GM12878 (cell line): ENCODE measurements around the gene ZNF408. TPM values are rescaled to one million over a fixed set of nuclear protein-coding genes. Genes with fewer than 3 reads are reported as not detected.
A peak's percentile ranks its signal among the peaks of the same experiment; 100 is the strongest.

Experiments
- ATAC-seq: fragments of 200-7000 bp; cut with Tn5 transposase; 3 replicates; pipeline ENCODE4 v1.9.1; 2020; ENCODE audit warnings: mild to moderate bottlenecking, moderate library complexity
- BruUV-seq: library from RNA; stranded (reverse); fragments of 400-500 nt; replicated peaks from 2 replicates; lab custom pipeline; 2021; lab: Mats Ljungman, UMichigan
- CTCF ChIA-PET: fragments of 300-600 bp; sonication (Branson Sonifier 250); formaldehyde crosslinking; extraction: SDS; loops from one replicate; lab custom pipeline; 2021; ENCODE audit warnings: inconsistent platforms; lab: Yijun Ruan, JAX
- POLR2A ChIA-PET: fragments of 350-600 bp; formaldehyde crosslinking; extraction: SDS; loops from one replicate; lab custom pipeline; 2021; ENCODE audit warnings: inconsistent platforms; lab: Charles Lee
- RAD21 ChIA-PET: fragments of 300-600 bp; sonication (Branson Sonifier 250); formaldehyde crosslinking; loops from one replicate; lab custom pipeline; 2023; ENCODE audit warnings: antibody characterized with exemption; ENCODE audit not compliant: unreplicated experiment; lab: Charles Lee
- SMC1A ChIA-PET: fragments of 300-600 bp; sonication (Branson Sonifier 250); formaldehyde crosslinking; loops from one replicate; lab custom pipeline; 2023; ENCODE audit not compliant: unreplicated experiment, uncharacterized antibody; lab: Charles Lee
- DNase-seq: peaks from one replicate; pipeline ENCODE4 v3.0.0-alpha.2; 2011; ENCODE audit warnings: low read depth, low spot score
- FAIRE-seq: peaks from 3 replicates; lab custom pipeline; 2011; peaks lifted over from hg19 to GRCh38; lab: Jason Lieb, UNC
- H2AFZ ChIP-seq: 2 replicates; pipeline ENCODE4 v1.6.0; 2011; ENCODE audit warnings: low read depth, low read length, control low read depth; ENCODE audit not compliant: control insufficient read depth
- H3K27ac ChIP-seq: 2 replicates; pipeline ENCODE4 v1.5.1; 2011; ENCODE audit warnings: control low read depth; ENCODE audit not compliant: control insufficient read depth, insufficient read depth
- H3K27me3 ChIP-seq, 2 experiments: replicated peaks in 1 of 2; 2 replicates each; pipeline versions ENCODE4 v1.6.0 to v1.6.1; 2011; ENCODE audit warnings: low read length in 1 of 2; ENCODE audit not compliant: control insufficient read depth in 2 of 2, insufficient read depth in 2 of 2
- H3K36me3 ChIP-seq, 2 experiments: 2 replicates each; pipeline ENCODE4 v1.5.1; 2011; ENCODE audit warnings: low read length in 1 of 2; ENCODE audit not compliant: control insufficient read depth in 2 of 2, insufficient read depth in 2 of 2
- H3K4me1 ChIP-seq: 2 replicates; pipeline ENCODE4 v1.6.1; 2011; ENCODE audit warnings: mild to moderate bottlenecking, low read length, moderate library complexity, mixed read lengths; ENCODE audit not compliant: control insufficient read depth, insufficient read depth
- H3K4me2 ChIP-seq: 2 replicates; pipeline ENCODE4 v1.6.0; 2011; ENCODE audit warnings: control low read depth; ENCODE audit not compliant: control insufficient read depth, insufficient read depth
- H3K4me3 ChIP-seq: fragments of 200-600 bp; sonication (generic); 2 replicates; pipeline ENCODE4 v1.5.1; 2016
- H3K79me2 ChIP-seq: 2 replicates; pipeline ENCODE4 v1.6.0; 2011; ENCODE audit warnings: low read length; ENCODE audit not compliant: control insufficient read depth, insufficient read depth
- H3K9ac ChIP-seq: 2 replicates; pipeline ENCODE4 v1.8.0; 2011; ENCODE audit warnings: low read length, control low read depth, mixed read lengths; ENCODE audit not compliant: control insufficient read depth, insufficient read depth
- H3K9me3 ChIP-seq: replicated peaks from 3 replicates; pipeline ENCODE4 v1.5.1; 2011; ENCODE audit warnings: mild to moderate bottlenecking, low read length; ENCODE audit not compliant: control insufficient read depth, insufficient read depth
- H4K20me1 ChIP-seq: 2 replicates; pipeline ENCODE4 v1.6.0; 2011; ENCODE audit not compliant: control insufficient read depth, insufficient read depth
- BHLHE40 ChIP-seq, 2 experiments: fragments of 450-650 bp in 1 of 2; IDR thresholded peaks; 2 replicates each; pipeline ENCODE4 v1.6.1; 2011 to 2017; ENCODE audit warnings: low read depth in 2 of 2, borderline replicate concordance in 1 of 2, improper control_type of control experiment in 1 of 2, low read length in 1 of 2, mild to moderate bottlenecking in 1 of 2
- CHD4 ChIP-seq: fragments of 200-600 bp; sonication (generic); IDR thresholded peaks from 2 replicates; pipeline ENCODE4 v1.6.1; 2016; ENCODE audit warnings: mild to moderate bottlenecking
- HCFC1 ChIP-seq: fragments of 150-350 bp; IDR thresholded peaks from 2 replicates; pipeline ENCODE4 v1.6.1; 2014; ENCODE audit warnings: low read length
- PML ChIP-seq: IDR thresholded peaks from 2 replicates; pipeline ENCODE4 v1.6.1; 2012; ENCODE audit warnings: low read length, inconsistent platforms
- POLR2AphosphoS2 ChIP-seq: IDR thresholded peaks from 2 replicates; pipeline ENCODE4 v1.6.1; 2011; ENCODE audit warnings: low read depth, mild to moderate bottlenecking, low read length, improper control_type of control experiment, moderate library complexity
- SPI1 ChIP-seq: IDR thresholded peaks from 2 replicates; pipeline ENCODE4 v1.6.1; 2011; ENCODE audit warnings: low read depth, mild to moderate bottlenecking, low read length, moderate library complexity, borderline replicate concordance; ENCODE audit not compliant: insufficient read depth
- TCF3 ChIP-seq: IDR thresholded peaks from 2 replicates; pipeline ENCODE4 v1.6.1; 2012; ENCODE audit warnings: low read depth, mild to moderate bottlenecking, low read length, borderline replicate concordance; ENCODE audit not compliant: insufficient read depth
- ZNF217 ChIP-seq: fragments of 450-650 bp; IDR thresholded peaks from 2 replicates; pipeline ENCODE4 v1.6.1; 2017; ENCODE audit warnings: antibody characterized with exemption, mild to moderate bottlenecking
- ZNF384 ChIP-seq: IDR thresholded peaks from 2 replicates; pipeline ENCODE4 v1.6.1; 2012; ENCODE audit warnings: low read depth, mild to moderate bottlenecking, low read length, improper control_type of control experiment, borderline replicate concordance
- WGBS: methylation state at CpG from one replicate; pipeline ENCODE4 v1.1.6; 2016; ENCODE audit warnings: low lambda C conversion rate; ENCODE audit not compliant: insufficient replicate concordance, insufficient coverage; ENCODE audit errors: missing lambda C conversion rate; 5-methylcytosine and 5-hydroxymethylcytosine counted together
- in situ Hi-C: fragments of 300-500 bp; cut with MboI; formaldehyde crosslinking; loops from 9 replicates; pipeline ENCODE4 v1.14.3; 2018; ENCODE audit warnings: mixed read lengths
- intact Hi-C: fragments of 100-400 bp; cut with micrococcal nuclease; formaldehyde crosslinking; loops from one replicate; pipeline ENCODE4 v1.14.2; 2022; ENCODE audit not compliant: unreplicated experiment
- polyA plus RNA-seq, 11 experiments: library from polyadenylated mRNA; depleted of rRNA in 4 of 11; unstranded in 6 of 11; stranded (reverse) in 5 of 11; fragments of >200 nt; fragmentation: Nextera tagmentation in 4 of 11; fragmentation: Illumina TruSeq in 1 of 11; extraction: Ambion mirVana in 4 of 11; extraction: Trizol in 1 of 11; gene quantifications; 1 replicate in 1 of 11; 2 replicates in 10 of 11; pipeline versions ENCODE4 v1.2.1 to v1.2.3, GENCODE V29; 2011 to 2016; ENCODE audit warnings: inconsistent platforms in 2 of 11, missing spikeins in 2 of 11, low read depth in 1 of 11
- total RNA-seq, 4 experiments: library from RNA; depleted of rRNA in 3 of 4; stranded (reverse); fragments of >200 nt in 3 of 4; fragmentation: Illumina TruSeq in 1 of 4; extraction: Trizol in 1 of 4; gene quantifications; 2 replicates each; pipeline versions ENCODE4 v1.2.1 to v1.2.3, GENCODE V29; 2013 to 2021
- TF ChIP-seq, protein P1 (sequence below): fragments of 450-650 bp; IDR thresholded peaks from 2 replicates; pipeline ENCODE4 v1.6.1; 2017; ENCODE audit warnings: borderline replicate concordance

The ZNF408 gene
- total and polyA plus RNA-seq, 10 of the 15 experiments (the other 5 are each of a cell fraction or from before 2014, with no cell fraction given), result 0.19 to 11.3 (median 7.2) TPM

DNA sequence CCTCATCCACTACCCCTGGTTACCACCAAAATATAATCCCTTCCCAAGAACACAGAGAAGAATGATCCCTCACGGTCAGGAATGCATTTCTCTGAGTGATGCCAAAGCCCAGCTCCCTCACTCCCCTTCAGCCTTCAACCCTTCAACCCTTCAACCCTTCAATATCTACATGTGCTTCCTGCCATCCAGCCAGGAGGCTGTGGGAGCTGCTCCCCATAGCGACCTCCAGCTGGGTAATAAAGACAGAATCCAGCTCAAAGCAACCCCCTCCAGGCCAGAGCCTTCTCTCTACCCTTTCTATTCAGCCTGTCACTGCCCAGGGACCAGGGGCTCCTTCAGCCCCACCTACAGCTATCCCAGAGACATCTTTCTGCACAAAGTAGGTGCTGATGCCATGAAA lies 3.1 kb upstream of the ZNF408 start:
- TF ChIP-seq ZNF384 (no peak), ZNF217 (no peak), HCFC1 (no peak), CHD4 (no peak), POLR2AphosphoS2 (no peak)
- TF ChIP-seq, all 136 proteins: peak for 0
- no TSS peak for BruUV-seq
- intact Hi-C loops (no loop called here), in situ Hi-C loops (no loop called here)
- no peak overlapping the region for H3K4me2 ChIP-seq
- H3K79me2 ChIP-seq, result peaks cover 26% of the 10 kb centered on the region
- ChIA-PET SMC1A (no interaction called here), CTCF (no interaction called here), POLR2A (interaction anchor here (1.2 kb wide), 1 partner anchor 8 kb away, joined by 3 read pairs; no protein-coding TSS in a partner anchor), RAD21 (interaction anchor here (1.1 kb wide), 1 partner anchor 679 kb away, joined by 3 read pairs; no protein-coding TSS in a partner anchor)
- H3K9ac ChIP-seq, result no peak overlapping the region
- no peak overlapping the region for H3K4me3 ChIP-seq
- H3K9me3 ChIP-seq, result no peaks in the 10 kb centered on the region
- H3K36me3 ChIP-seq, result peaks cover 7 to 10% of the 10 kb centered on the region in 2 experiments; a peak in 3 of 4 replicates
- H4K20me1 ChIP-seq, result no peaks in the 10 kb centered on the region; the same call in 1 of the 2 replicates
- H2AFZ ChIP-seq, result no peak overlapping the region
- H3K4me1 ChIP-seq, result peaks cover 4% of the 10 kb centered on the region
- DNase-seq (no peak), FAIRE-seq (no peak), ATAC-seq (no peak)
- 69% methylated on average over 2 of the region's 2 CpGs for WGBS
- no peak overlapping the region for H3K27ac ChIP-seq
- no peaks in the 10 kb centered on the region for H3K27me3 ChIP-seq

DNA sequence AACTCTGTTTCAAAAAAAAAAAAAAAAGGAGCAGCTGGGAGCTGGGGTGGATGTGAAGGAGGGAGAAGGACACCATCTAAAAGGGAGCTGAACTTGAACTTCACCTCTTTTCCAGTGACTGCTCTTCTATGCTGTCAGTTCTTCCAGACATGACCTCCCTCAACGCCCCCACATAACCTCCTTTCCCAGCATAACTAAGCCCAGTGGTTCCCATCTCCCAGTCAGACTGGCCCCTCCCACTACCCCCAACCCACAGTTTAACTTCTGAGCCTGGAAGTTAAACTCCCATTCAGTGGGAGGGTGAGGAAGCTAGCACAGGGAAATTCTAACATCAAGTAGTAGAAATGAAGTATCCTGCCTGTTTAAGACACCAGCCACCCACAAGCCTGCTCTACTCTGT lies 2.2 kb upstream of the ZNF408 start:
- DNase-seq (no peak), ATAC-seq (no peak)
- H3K9me3 ChIP-seq, result no peaks in the 10 kb centered on the region
- intact Hi-C loops, result no loop called here
- no peak overlapping the region for H2AFZ ChIP-seq
- 0 out of 2 replicates have a peak overlapping the region, but pooled peaks have one; percentile 92 for H3K4me3 ChIP-seq
- peaks cover 12% of the 10 kb centered on the region in 2 experiments; a peak in 3 of 4 replicates for H3K36me3 ChIP-seq
- no peak overlapping the region for H3K4me2 ChIP-seq
- peaks cover 4% of the 10 kb centered on the region for H3K4me1 ChIP-seq
- 100% methylated on average over 1 of the region's 1 CpG for WGBS
- no peaks in the 10 kb centered on the region for H3K27me3 ChIP-seq
- H3K79me2 ChIP-seq, result peaks cover 27% of the 10 kb centered on the region
- ChIA-PET CTCF (interaction anchor here (0.9 kb wide), 1 partner anchor 220 kb away, joined by 3 read pairs; no protein-coding TSS in a partner anchor), SMC1A (no interaction called here), POLR2A (no interaction called here)
- H3K9ac ChIP-seq, result no peak overlapping the region
- H4K20me1 ChIP-seq, result no peaks in the 10 kb centered on the region; the same call in 1 of the 2 replicates
- in situ Hi-C loops, result no loop called here
- no peak for TF ChIP-seq BHLHE40 (IDR thresholded peaks at IDR 0.05; ENCODE audit: borderline replicate concordance in 1 of 2, low read depth in 2 of 2, low read length in 1 of 2)
- TF ChIP-seq SPI1, result no peak
- TF ChIP-seq PML, result no peak
- no peak for TF ChIP-seq TCF3
- TF ChIP-seq CHD4, result no peak
- TF ChIP-seq, protein P1, sequence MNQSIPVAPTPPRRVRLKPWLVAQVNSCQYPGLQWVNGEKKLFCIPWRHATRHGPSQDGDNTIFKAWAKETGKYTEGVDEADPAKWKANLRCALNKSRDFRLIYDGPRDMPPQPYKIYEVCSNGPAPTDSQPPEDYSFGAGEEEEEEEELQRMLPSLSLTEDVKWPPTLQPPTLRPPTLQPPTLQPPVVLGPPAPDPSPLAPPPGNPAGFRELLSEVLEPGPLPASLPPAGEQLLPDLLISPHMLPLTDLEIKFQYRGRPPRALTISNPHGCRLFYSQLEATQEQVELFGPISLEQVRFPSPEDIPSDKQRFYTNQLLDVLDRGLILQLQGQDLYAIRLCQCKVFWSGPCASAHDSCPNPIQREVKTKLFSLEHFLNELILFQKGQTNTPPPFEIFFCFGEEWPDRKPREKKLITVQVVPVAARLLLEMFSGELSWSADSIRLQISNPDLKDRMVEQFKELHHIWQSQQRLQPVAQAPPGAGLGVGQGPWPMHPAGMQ, result no peak
- TF ChIP-seq, all 136 proteins: peak for 0
- FAIRE-seq, result no peak
- no TSS peak for BruUV-seq
- RAD21 ChIA-PET, result interaction anchor here (1.1 kb wide), 1 partner anchor 679 kb away, joined by 3 read pairs; no protein-coding TSS in a partner anchor
- H3K27ac ChIP-seq, result no peak overlapping the region
